Type B pancreatic cell (in vitro differentiated cells): ENCODE results near the gene KIAA0930. TPM values are rescaled to one million over a fixed set of nuclear protein-coding genes. Genes with fewer than 3 reads are reported as not detected.
"Not testable (repeated sequence)": the region's sequence is repeated elsewhere in the genome, so short reads cannot be mapped to it uniquely, and the experiment has no call there.

Experiments used
- DNase-seq: peaks from one replicate; pipeline ENCODE4 v3.0.0; 2021; ENCODE audit warnings: mixed read lengths; ENCODE audit not compliant: unreplicated experiment; ENCODE audit errors: extremely low spot score
- H3K27ac Mint-ChIP-seq: 2 replicates; pipeline ENCODE4 v1.8.0; 2021; ENCODE audit warnings: mild to moderate bottlenecking, mixed read lengths
- H3K27me3 Mint-ChIP-seq: 2 replicates; pipeline ENCODE4 v1.8.0; 2021; ENCODE audit warnings: mixed read lengths
- H3K36me3 Mint-ChIP-seq: 2 replicates; pipeline ENCODE4 v1.8.0; 2021; ENCODE audit warnings: mixed read lengths
- H3K4me1 Mint-ChIP-seq: one replicate; pipeline ENCODE4 v1.8.0; 2021; ENCODE audit warnings: mixed read lengths; ENCODE audit not compliant: unreplicated experiment
- H3K4me3 Mint-ChIP-seq: 2 replicates; pipeline ENCODE4 v1.8.0; 2021; ENCODE audit warnings: mild to moderate bottlenecking, mixed read lengths
- H3K9me3 Mint-ChIP-seq: 2 replicates; pipeline ENCODE4 v1.8.0; 2021; ENCODE audit warnings: mixed read lengths
- CTCF ChIP-seq: fragments of 200-600 bp; sonication (generic); conservative IDR thresholded peaks from 2 replicates; pipeline ENCODE4 v1.5.0; 2021; ENCODE audit warnings: antibody characterized with exemption, mild to moderate bottlenecking
- total RNA-seq: library from RNA; stranded (reverse); gene quantifications from 2 replicates; pipeline ENCODE4 v1.2.1, GENCODE V29; 2021; ENCODE audit warnings: low replicate concordance

Gene KIAA0930
- total RNA-seq, 1 donor from 2014 or later = 54.1 TPM

GRCh38 chr22:45263463-45264269 is 23.0 kb upstream of the KIAA0930 start:
- no peak overlapping the region for H3K27ac Mint-ChIP-seq
- H3K4me3 Mint-ChIP-seq = peak overlapping the region; percentile 37
- no peak for DNase-seq
- peak; percentile 79 for TF ChIP-seq CTCF
- H3K4me1 Mint-ChIP-seq = peaks cover 8% of the 10 kb centered on the region
- H3K36me3 Mint-ChIP-seq = no peaks in the 10 kb centered on the region
- H3K9me3 Mint-ChIP-seq = no peaks in the 10 kb centered on the region
- H3K27me3 Mint-ChIP-seq = peaks cover 10% of the 10 kb centered on the region

GRCh38 chr22:45262931-45263462 is 22.3 kb upstream of the KIAA0930 start:
- Mint-ChIP-seq H3K27ac (no peak overlapping the region), H3K9me3 (no peaks in the 10 kb centered on the region), H3K4me1 (peaks cover 8% of the 10 kb centered on the region), H3K4me3 (no peak overlapping the region), H3K36me3 (no peaks in the 10 kb centered on the region), H3K27me3 (peaks cover 10% of the 10 kb centered on the region)
- no peak for DNase-seq
- no peak for TF ChIP-seq CTCF

GRCh38 chr22:45262195-45262930 is 21.7 kb upstream of the KIAA0930 start:
- no peaks in the 10 kb centered on the region for H3K36me3 Mint-ChIP-seq
- H3K4me1 Mint-ChIP-seq = peaks cover 8% of the 10 kb centered on the region
- no peak overlapping the region for H3K4me3 Mint-ChIP-seq
- no peaks in the 10 kb centered on the region for H3K9me3 Mint-ChIP-seq
- no peak overlapping the region for H3K27ac Mint-ChIP-seq
- TF ChIP-seq CTCF = no peak
- no peak for DNase-seq
- peaks cover 10% of the 10 kb centered on the region for H3K27me3 Mint-ChIP-seq

- no peak for DNase-seq
- no peaks in the 10 kb centered on the region for H3K36me3 Mint-ChIP-seq
- no peaks in the 10 kb centered on the region for H3K9me3 Mint-ChIP-seq
- no peak overlapping the region for H3K27ac Mint-ChIP-seq
- H3K4me3 Mint-ChIP-seq = no peak overlapping the region
- peaks cover 8% of the 10 kb centered on the region for H3K4me1 Mint-ChIP-seq
- peaks cover 6% of the 10 kb centered on the region for H3K27me3 Mint-ChIP-seq
- TF ChIP-seq CTCF = no peak
These were observed 20.9 kb upstream of the KIAA0930 start for GRCh38 chr22:45261407-45262088.

- H3K27me3 Mint-ChIP-seq, H3K4me1 Mint-ChIP-seq, H3K36me3 Mint-ChIP-seq, H3K9me3 Mint-ChIP-seq, H3K27ac Mint-ChIP-seq, H3K4me3 Mint-ChIP-seq, DNase-seq: not testable (repeated sequence)
These were observed 19.7 kb upstream of the KIAA0930 start for GRCh38 chr22:45260395-45260759.
